Lower lobe of right lung (tissue), 2 donors: ENCODE results near the gene GART. TPM values are rescaled to one million over a fixed set of nuclear protein-coding genes. Genes with fewer than 3 reads are reported as not detected.

Experiments
- ATAC-seq, 2 donors: fragments of 200-7000 bp; cut with Tn5 transposase; one replicate each; pipeline ENCODE4 v1.9.1; 2020 to 2022; ENCODE audit warnings: mild to moderate bottlenecking in 2 of 2, moderate library complexity in 2 of 2
- DNase-seq: peaks from one replicate; pipeline ENCODE4 v3.0.0-alpha.2; 2020
- H3K27ac ChIP-seq: fragments of 200-600 bp; one replicate; pipeline ENCODE4 v1.8.0; 2022
- H3K27me3 ChIP-seq: fragments of 200-600 bp; one replicate; pipeline ENCODE4 v1.8.0; 2022; ENCODE audit warnings: low read depth
- H3K36me3 ChIP-seq: fragments of 200-600 bp; one replicate; pipeline ENCODE4 v1.8.0; 2022; ENCODE audit warnings: mild to moderate bottlenecking
- H3K4me1 ChIP-seq: fragments of 200-600 bp; one replicate; pipeline ENCODE4 v1.8.0; 2022
- H3K4me3 ChIP-seq: fragments of 200-600 bp; one replicate; pipeline ENCODE4 v1.8.0; 2022; ENCODE audit warnings: mild to moderate bottlenecking
- H3K9me3 ChIP-seq: fragments of 200-600 bp; one replicate; pipeline ENCODE4 v1.8.0; 2022
- CTCF ChIP-seq: fragments of 200-600 bp; IDR thresholded peaks from one replicate; pipeline ENCODE4 v1.8.0; 2022; ENCODE audit warnings: antibody characterized with exemption, mild to moderate bottlenecking
- intact Hi-C: fragments of 100-400 bp; cut with DNase I; formaldehyde crosslinking; loops from one replicate; pipeline ENCODE4 v1.11.0; 2022
- long read RNA-seq: library from polyadenylated mRNA; unstranded; transcript quantifications from one replicate; pipeline ENCODE4 v2.0.0, GENCODE V29; 2021
- total RNA-seq: library from RNA; stranded (reverse); fragmentation: NEBNext Ultra II Directional; extraction: Animal tissue kit (Norgen Biotek cat#: 25700); gene quantifications from one replicate; pipeline ENCODE4 v1.2.1, GENCODE V29; 2021
- donor health status: DM: no; HTN: yes; CAD: no; lungs with severe emphysema.

Gene GART
- 53.8 TPM for total RNA-seq
- long read RNA-seq, transcript GART-201 (11 exons, 2,149 nt): minor isoform, 21 of 80 reads
- long read RNA-seq, transcript GART-203 (22 exons, 3,341 nt): major isoform, 27 of 80 reads
- long read RNA-seq, partial matches to known transcripts: 18 of 80 reads
- long read RNA-seq, other reads (novel, unspliced or antisense): 14 of 80 reads

- peak within 1 kb of the TSS; percentile 73 for H3K4me3 ChIP-seq
- no peaks in the 10 kb centered on the region for H3K9me3 ChIP-seq
- intact Hi-C loops: no loop called here
- H3K4me1 ChIP-seq: peaks cover 42% of the 10 kb centered on the region
- TF ChIP-seq CTCF: no peak
- ATAC-seq (peak; percentile 92), DNase-seq (peak; percentile 87)
- H3K36me3 ChIP-seq: peaks cover 32% of the 10 kb centered on the region
- H3K27me3 ChIP-seq: no peaks in the 10 kb centered on the region
- H3K27ac ChIP-seq: peak within 1 kb of the TSS; percentile 97
Observed at GRCh38 chr21:33541756-33542639, at the start of gene GART. Gene GART, minus strand, starts transcription at chr21:33542117. Its CDS starts 2,802 bp downstream, at chr21:33539315.

GRCh38 chr21:33588485-33589335 lies 46.8 kb upstream of the GART start, which contains the start of gene DONSON:
Gene DONSON, minus strand, starts transcription at chr21:33588684. Its CDS starts 43 bp downstream, at chr21:33588641.
- Histone ChIP-seq H3K9me3 (no peaks in the 10 kb centered on the region), H3K36me3 (no peaks in the 10 kb centered on the region), H3K4me3 (peak within 1 kb of the TSS; percentile 83), H3K27ac (peak within 1 kb of the TSS; percentile 87), H3K27me3 (no peaks in the 10 kb centered on the region), H3K4me1 (peaks cover 11% of the 10 kb centered on the region)
- ATAC-seq (peak; percentile 99), DNase-seq (peak; percentile 91)
- intact Hi-C loops: no loop called here
- no peak for TF ChIP-seq CTCF

- H3K9me3 ChIP-seq: no peaks in the 10 kb centered on the region
- peak overlapping the region; percentile 87 for H3K27ac ChIP-seq
- intact Hi-C loops: no loop called here
- no peaks in the 10 kb centered on the region for H3K36me3 ChIP-seq
- TF ChIP-seq CTCF: no peak
- peaks cover 11% of the 10 kb centered on the region for H3K4me1 ChIP-seq
- ATAC-seq (peak; percentile 36 to 41), DNase-seq (peak; percentile 56)
- H3K4me3 ChIP-seq: peak overlapping the region; percentile 83
- no peaks in the 10 kb centered on the region for H3K27me3 ChIP-seq
Observed at GRCh38 chr21:33587792-33588484, 46.0 kb upstream of the GART start.

- Histone ChIP-seq H3K4me3 (no peak overlapping the region), H3K36me3 (no peaks in the 10 kb centered on the region), H3K4me1 (peaks cover 11% of the 10 kb centered on the region), H3K27ac (no peak overlapping the region), H3K9me3 (no peaks in the 10 kb centered on the region), H3K27me3 (no peaks in the 10 kb centered on the region)
- no peak for TF ChIP-seq CTCF
- DNase-seq (no peak), ATAC-seq (no peak)
- intact Hi-C loops: no loop called here
Observed at GRCh38 chr21:33586927-33587326, 45.0 kb upstream of the GART start.

- no peak for TF ChIP-seq CTCF
- H3K27me3 ChIP-seq: no peaks in the 10 kb centered on the region
- peaks cover 11% of the 10 kb centered on the region for H3K4me1 ChIP-seq
- no peaks in the 10 kb centered on the region for H3K9me3 ChIP-seq
- ATAC-seq (no peak), DNase-seq (no peak)
- H3K36me3 ChIP-seq: no peaks in the 10 kb centered on the region
- intact Hi-C loops: no loop called here
- no peak overlapping the region for H3K27ac ChIP-seq
- H3K4me3 ChIP-seq: no peak overlapping the region
Observed at GRCh38 chr21:33584455-33584854, 42.5 kb upstream of the GART start.
